Mucosa of stomach (tissue), 1 donor: ENCODE measurements around the gene TMEM170B.

Source experiments
- H3K27me3 ChIP-seq: one replicate; pipeline ENCODE4 v1.7.0; 2013; ENCODE audit warnings: mild to moderate bottlenecking, low read length; ENCODE audit not compliant: control insufficient read depth, insufficient read depth
- H3K36me3 ChIP-seq: one replicate; pipeline ENCODE4 v1.7.0; 2013; ENCODE audit warnings: low read length; ENCODE audit not compliant: control insufficient read depth, insufficient read depth
- H3K4me1 ChIP-seq: one replicate; pipeline ENCODE4 v1.7.0; 2013; ENCODE audit warnings: mild to moderate bottlenecking, low read length; ENCODE audit not compliant: control insufficient read depth, insufficient read depth
- H3K4me3 ChIP-seq: one replicate; pipeline ENCODE4 v1.7.0; 2013; ENCODE audit warnings: low read length
- H3K9ac ChIP-seq: one replicate; pipeline ENCODE4 v1.7.0; 2013; ENCODE audit warnings: mild to moderate bottlenecking, low read length, moderate library complexity
- H3K9me3 ChIP-seq: one replicate; pipeline ENCODE4 v1.7.0; 2013; ENCODE audit warnings: mild to moderate bottlenecking, low read length, moderate library complexity; ENCODE audit not compliant: control insufficient read depth
- donor health status: Pancreatic carcinoma.

Gene TMEM170B

DNA sequence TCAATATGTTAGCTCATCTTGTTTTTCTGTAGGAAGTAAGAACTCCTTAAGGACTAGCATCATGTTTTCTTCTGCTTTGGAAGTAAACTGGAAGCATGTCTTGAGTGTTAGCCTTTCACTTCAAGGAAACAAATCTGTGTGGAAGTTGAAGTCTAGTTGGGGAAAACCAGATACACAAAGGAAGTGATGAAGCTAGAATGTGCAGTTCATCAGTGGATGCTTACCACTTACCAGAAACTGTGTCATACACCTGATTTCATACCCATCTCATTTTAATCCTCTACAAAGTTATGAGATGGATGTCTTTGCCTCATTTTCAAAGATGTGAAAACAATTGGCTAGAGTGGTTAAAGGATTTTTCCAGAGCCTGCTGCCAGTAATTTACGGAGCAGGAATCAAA lies 75.8 kb downstream of the TMEM170B start:
- H3K9me3 ChIP-seq: no peaks in the 10 kb centered on the region
- no peaks in the 10 kb centered on the region for H3K36me3 ChIP-seq
- H3K9ac ChIP-seq: no peak overlapping the region
- no peaks in the 10 kb centered on the region for H3K4me1 ChIP-seq
- H3K4me3 ChIP-seq: no peak overlapping the region
- no peaks in the 10 kb centered on the region for H3K27me3 ChIP-seq

DNA sequence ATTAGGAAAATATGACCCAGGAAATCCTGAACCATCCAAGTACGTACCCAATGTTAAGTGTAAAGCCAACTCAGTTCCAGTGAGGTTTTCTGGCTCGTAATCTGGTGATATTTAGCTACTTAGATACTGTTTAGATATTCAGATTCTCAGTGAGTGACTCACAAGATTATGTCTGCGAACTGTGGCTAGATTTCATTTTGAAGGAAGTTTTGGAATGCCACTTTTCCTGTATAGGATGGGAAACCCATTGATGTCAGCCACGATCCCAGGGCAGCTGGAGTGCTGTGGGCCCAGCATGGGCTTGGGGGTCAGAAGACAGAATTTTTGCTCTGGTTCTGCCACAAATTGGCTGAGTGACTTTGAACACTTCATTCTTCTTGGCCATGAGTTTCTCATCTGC lies 76.3 kb downstream of the TMEM170B start:
- H3K4me1 ChIP-seq: no peaks in the 10 kb centered on the region
- no peak overlapping the region for H3K4me3 ChIP-seq
- no peaks in the 10 kb centered on the region for H3K36me3 ChIP-seq
- H3K9ac ChIP-seq: no peak overlapping the region
- H3K27me3 ChIP-seq: no peaks in the 10 kb centered on the region
- H3K9me3 ChIP-seq: no peaks in the 10 kb centered on the region

- H3K4me1 ChIP-seq: no peaks in the 10 kb centered on the region
- no peak overlapping the region for H3K9ac ChIP-seq
- H3K36me3 ChIP-seq: no peaks in the 10 kb centered on the region
- no peak overlapping the region for H3K4me3 ChIP-seq
- H3K9me3 ChIP-seq: no peaks in the 10 kb centered on the region
- H3K27me3 ChIP-seq: no peaks in the 10 kb centered on the region
These were observed 77.1 kb downstream of the TMEM170B start for GRCh38 chr6:11614534-11615213.

- Histone ChIP-seq H3K4me3 (no peak overlapping the region), H3K9ac (no peak overlapping the region), H3K9me3 (no peaks in the 10 kb centered on the region), H3K27me3 (no peaks in the 10 kb centered on the region), H3K36me3 (no peaks in the 10 kb centered on the region), H3K4me1 (no peaks in the 10 kb centered on the region)
These were observed 77.7 kb downstream of the TMEM170B start for GRCh38 chr6:11615214-11615602.

DNA sequence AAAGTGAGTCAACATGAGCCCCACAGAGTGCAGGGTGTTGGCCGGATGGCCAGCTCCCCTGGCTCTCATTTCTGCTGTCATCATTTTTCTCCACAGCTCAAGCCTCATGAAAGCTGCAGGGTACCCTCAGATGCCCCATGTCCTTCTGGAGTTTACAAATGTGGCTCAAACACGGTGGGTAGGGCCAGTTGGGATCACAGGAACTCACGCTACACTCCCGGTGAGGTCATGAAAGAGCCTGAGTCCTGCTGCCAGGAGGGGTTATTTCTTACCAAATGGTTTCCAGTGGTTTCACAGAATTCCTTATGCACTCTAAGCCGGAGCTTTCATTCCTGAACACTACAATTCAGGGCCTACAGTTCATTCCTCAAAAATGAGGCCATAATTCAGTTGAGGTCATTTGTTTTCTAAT lies 78.7 kb downstream of the TMEM170B start:
- no peak overlapping the region for H3K9ac ChIP-seq
- H3K27me3 ChIP-seq: no peaks in the 10 kb centered on the region
- no peak overlapping the region for H3K4me3 ChIP-seq
- no peaks in the 10 kb centered on the region for H3K36me3 ChIP-seq
- no peaks in the 10 kb centered on the region for H3K9me3 ChIP-seq
- no peaks in the 10 kb centered on the region for H3K4me1 ChIP-seq

DNA sequence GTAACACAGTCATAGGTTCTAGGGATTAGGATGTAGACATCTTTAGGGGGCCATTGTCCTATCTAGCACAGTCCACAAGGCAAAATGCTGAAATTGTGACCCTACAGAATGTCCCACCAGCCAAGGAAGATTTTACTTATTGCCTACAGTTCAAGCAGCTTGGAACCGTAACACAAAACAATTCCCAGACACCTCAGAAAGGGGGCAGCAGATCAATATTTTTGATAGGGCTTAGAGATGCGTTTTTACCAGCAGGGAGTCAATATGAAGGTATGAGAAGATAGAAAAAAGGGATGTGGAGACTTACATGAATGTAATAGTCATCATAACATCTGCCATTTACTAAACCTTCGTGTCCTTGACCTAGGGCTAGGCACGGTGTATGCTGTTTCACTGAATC lies 81.0 kb downstream of the TMEM170B start:
- Histone ChIP-seq H3K36me3 (no peaks in the 10 kb centered on the region), H3K9me3 (no peaks in the 10 kb centered on the region), H3K4me3 (no peak overlapping the region), H3K9ac (no peak overlapping the region), H3K4me1 (no peaks in the 10 kb centered on the region), H3K27me3 (no peaks in the 10 kb centered on the region)

DNA sequence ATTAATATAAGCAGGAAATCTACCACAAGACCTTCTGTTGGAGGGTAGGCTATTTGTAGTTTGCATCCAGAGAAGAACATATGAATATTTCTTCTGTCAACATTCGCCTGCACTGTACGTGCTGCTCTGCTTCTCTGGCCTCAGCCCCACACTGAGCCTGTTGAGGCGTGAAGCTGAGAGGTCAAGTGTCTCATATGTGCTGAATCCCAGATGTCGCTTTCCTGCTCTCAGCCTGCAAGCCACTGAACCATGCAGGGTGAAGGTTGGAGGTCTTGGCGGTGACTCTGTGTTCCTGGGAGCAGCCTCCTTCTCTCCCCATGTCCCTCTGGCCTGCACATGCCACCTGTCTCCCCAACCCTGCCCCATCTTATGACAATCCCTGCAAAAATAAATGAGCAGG lies 83.6 kb downstream of the TMEM170B start:
- Histone ChIP-seq H3K9me3 (no peaks in the 10 kb centered on the region), H3K4me1 (no peaks in the 10 kb centered on the region), H3K9ac (no peak overlapping the region), H3K36me3 (no peaks in the 10 kb centered on the region), H3K27me3 (no peaks in the 10 kb centered on the region), H3K4me3 (no peak overlapping the region)

GRCh38 chr6:11622156-11622555 lies 84.6 kb downstream of the TMEM170B start:
- H3K4me3 ChIP-seq: no peak overlapping the region
- no peaks in the 10 kb centered on the region for H3K36me3 ChIP-seq
- no peaks in the 10 kb centered on the region for H3K9me3 ChIP-seq
- H3K27me3 ChIP-seq: no peaks in the 10 kb centered on the region
- H3K9ac ChIP-seq: no peak overlapping the region
- H3K4me1 ChIP-seq: no peaks in the 10 kb centered on the region

- Histone ChIP-seq H3K9ac (no peak overlapping the region), H3K9me3 (no peaks in the 10 kb centered on the region), H3K27me3 (no peaks in the 10 kb centered on the region), H3K36me3 (no peaks in the 10 kb centered on the region), H3K4me1 (no peaks in the 10 kb centered on the region), H3K4me3 (no peak overlapping the region)
These were observed 85.7 kb downstream of the TMEM170B start for GRCh38 chr6:11623272-11623671.

- no peaks in the 10 kb centered on the region for H3K27me3 ChIP-seq
- H3K4me1 ChIP-seq: no peaks in the 10 kb centered on the region
- H3K9me3 ChIP-seq: no peaks in the 10 kb centered on the region
- no peak overlapping the region for H3K9ac ChIP-seq
- no peak overlapping the region for H3K4me3 ChIP-seq
- no peaks in the 10 kb centered on the region for H3K36me3 ChIP-seq
These were observed 87.8 kb downstream of the TMEM170B start for GRCh38 chr6:11625302-11625701.

GRCh38 chr6:11626356-11626755 lies 88.8 kb downstream of the TMEM170B start:
- H3K4me1 ChIP-seq: no peaks in the 10 kb centered on the region
- no peaks in the 10 kb centered on the region for H3K9me3 ChIP-seq
- no peaks in the 10 kb centered on the region for H3K36me3 ChIP-seq
- H3K4me3 ChIP-seq: no peak overlapping the region
- no peak overlapping the region for H3K9ac ChIP-seq
- H3K27me3 ChIP-seq: no peaks in the 10 kb centered on the region

GRCh38 chr6:11628562-11628961 lies 91.0 kb downstream of the TMEM170B start:
- Histone ChIP-seq H3K9me3 (no peaks in the 10 kb centered on the region), H3K4me1 (peaks cover 4% of the 10 kb centered on the region), H3K9ac (no peak overlapping the region), H3K27me3 (no peaks in the 10 kb centered on the region), H3K4me3 (no peak overlapping the region), H3K36me3 (no peaks in the 10 kb centered on the region)

DNA sequence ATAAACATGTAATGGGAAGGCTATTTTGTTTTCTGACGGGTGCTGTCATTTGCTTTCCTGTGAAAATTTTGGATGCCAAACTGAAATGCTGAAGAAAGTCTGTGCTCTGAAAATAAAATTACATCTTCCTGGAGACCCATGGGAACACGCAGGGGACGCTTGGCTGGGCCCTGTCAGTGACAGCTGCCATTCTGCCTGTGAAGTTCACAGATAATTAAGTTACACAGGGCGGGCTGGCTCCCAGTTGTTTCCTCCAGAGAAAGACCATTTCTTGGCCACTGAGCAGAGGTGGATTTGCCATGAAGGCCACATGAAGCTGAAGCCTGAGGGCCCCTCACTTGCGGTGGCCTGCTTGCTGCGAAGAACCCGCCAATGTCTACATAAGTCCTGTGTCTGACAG lies 93.5 kb downstream of the TMEM170B start:
- H3K9ac ChIP-seq: no peak overlapping the region
- H3K4me3 ChIP-seq: no peak overlapping the region
- no peaks in the 10 kb centered on the region for H3K27me3 ChIP-seq
- H3K9me3 ChIP-seq: no peaks in the 10 kb centered on the region
- no peaks in the 10 kb centered on the region for H3K36me3 ChIP-seq
- peaks cover 4% of the 10 kb centered on the region for H3K4me1 ChIP-seq
